Urinary bladder (tissue), 4 donors: ENCODE data around the gene LRFN4. TPM values are rescaled to one million over a fixed set of nuclear protein-coding genes. Genes with fewer than 3 reads are reported as not detected.

ENCODE experiments used
- DNase-seq: peaks from one replicate; pipeline ENCODE4 v3.0.0-alpha.2; 2015; ENCODE audit errors: extremely low spot score
- H3K27ac ChIP-seq: one replicate; pipeline ENCODE4 v1.5.1; 2013; ENCODE audit warnings: low read depth, mild to moderate bottlenecking, moderate library complexity
- H3K36me3 ChIP-seq: one replicate; pipeline ENCODE4 v1.6.1; 2013; ENCODE audit warnings: mild to moderate bottlenecking, moderate library complexity; ENCODE audit not compliant: insufficient read depth
- H3K4me1 ChIP-seq: one replicate; pipeline ENCODE4 v1.6.1; 2013; ENCODE audit warnings: mild to moderate bottlenecking, moderate library complexity; ENCODE audit not compliant: insufficient read depth
- H3K4me3 ChIP-seq: one replicate; pipeline ENCODE4 v1.5.1; 2013; ENCODE audit warnings: low read depth, low read length
- WGBS: extraction: QIAGEN DNeasy Blood & Tissue Kit; methylation state at CpG from one replicate; pipeline ENCODE4 v1.1.7; 2013; 5-methylcytosine and 5-hydroxymethylcytosine counted together
- polyA plus RNA-seq: library from polyadenylated mRNA; stranded (reverse); fragments of 200-250 nt; gene quantifications from one replicate; pipeline ENCODE4 v1.2.3, GENCODE V29; 2013
- total RNA-seq: library from RNA; depleted of rRNA; stranded (reverse); fragments of >200 nt; gene quantifications from one replicate; pipeline ENCODE4 v1.2.3, GENCODE V29; 2014
- donor health status: healthy with polysubstance abuse.
- donor health status: healthy.

The LRFN4 gene
- total and polyA plus RNA-seq, 2 donors: 3.7 to 19.1 TPM

GRCh38 chr11:66909181-66909580 is 52.3 kb downstream of the LRFN4 start:
- no peak overlapping the region for H3K27ac ChIP-seq
- no peaks in the 10 kb centered on the region for H3K36me3 ChIP-seq
- 95% methylated on average over 8 of the region's 8 CpGs for WGBS
- H3K4me3 ChIP-seq: no peak overlapping the region
- H3K4me1 ChIP-seq: no peaks in the 10 kb centered on the region
- no peak for DNase-seq

GRCh38 chr11:66910016-66910415 is 53.2 kb downstream of the LRFN4 start:
- WGBS: 90% methylated on average over 10 of the region's 10 CpGs
- no peak overlapping the region for H3K4me3 ChIP-seq

More at GRCh38 chr11:66910016-66910415, 53.2 kb downstream of the LRFN4 start:
- no peak for DNase-seq
- no peaks in the 10 kb centered on the region for H3K4me1 ChIP-seq
- H3K27ac ChIP-seq: no peak overlapping the region
- H3K36me3 ChIP-seq: no peaks in the 10 kb centered on the region

Other genes starting within 250 kb of the LRFN4 start
- 49.9 TPM for gene RBM14, start 240.4 kb upstream of the LRFN4 start, total RNA-seq
- 41.6 TPM for gene RBM14, start 240.4 kb upstream of the LRFN4 start, polyA plus RNA-seq
- 96.0 TPM for gene RBM4, start 218.4 kb upstream of the LRFN4 start, total RNA-seq
- 108 TPM for gene RBM4, start 218.4 kb upstream of the LRFN4 start, polyA plus RNA-seq
- 47.4 TPM for gene RBM4B, start 179.2 kb upstream of the LRFN4 start, total RNA-seq
- 21.4 TPM for gene RBM4B, start 179.2 kb upstream of the LRFN4 start, polyA plus RNA-seq
- 6.7 TPM for gene SPTBN2, start 127.8 kb upstream of the LRFN4 start, total RNA-seq
- 2.5 TPM for gene SPTBN2, start 127.8 kb upstream of the LRFN4 start, polyA plus RNA-seq
- gene RCE1, start 13.6 kb upstream of the LRFN4 start, total RNA-seq: 12.2 TPM
- gene RCE1, start 13.6 kb upstream of the LRFN4 start, polyA plus RNA-seq: 18.7 TPM
- gene PC, start 101.3 kb downstream of the LRFN4 start, total RNA-seq: 3.6 TPM
- gene PC, start 101.3 kb downstream of the LRFN4 start, polyA plus RNA-seq: 12.6 TPM
- not detected for gene C11orf86, start 118.2 kb downstream of the LRFN4 start, total RNA-seq
- gene C11orf86, start 118.2 kb downstream of the LRFN4 start, polyA plus RNA-seq: not detected
- 0.26 TPM for gene SYT12, start 166.1 kb downstream of the LRFN4 start, total RNA-seq
- 0.20 TPM for gene SYT12, start 166.1 kb downstream of the LRFN4 start, polyA plus RNA-seq
- 3.9 TPM for gene RHOD, start 199.8 kb downstream of the LRFN4 start, total RNA-seq
- 10.1 TPM for gene RHOD, start 199.8 kb downstream of the LRFN4 start, polyA plus RNA-seq